ENCODE results near the gene MPZL2. TPM values are rescaled to one million over a fixed set of nuclear protein-coding genes. Genes with fewer than 3 reads are reported as not detected.

The MPZL2 gene
- total and polyA plus RNA-seq, 2 of the 8 experiments (the other 6 are each of a cell fraction or from before 2014, with no cell fraction given), result 2.4 to 3.2 TPM

GRCh38 chr11:118239509-118240205 lies 24.4 kb downstream of the MPZL2 start (continued):
- TF ChIP-seq SIRT6 (IDR thresholded peaks at IDR 0.05; ENCODE audit: low read length) (no peak), SIN3A (conservative IDR thresholded peaks at IDR 0.05 in 1 of 2, IDR thresholded peaks at IDR 0.05 in 1 of 2; ENCODE audit: low read depth in 1 of 2, low read length in 2 of 2) (no peak), EGR1 (IDR thresholded peaks at IDR 0.05; ENCODE audit: borderline replicate concordance, low read depth, low read length) (no peak), JUN (IDR thresholded peaks at IDR 0.05; ENCODE audit: low read depth, low read length) (no peak), MAFK (IDR thresholded peaks at IDR 0.05; ENCODE audit: low read depth, low read length) (no peak)

All from H1 (cell line).